ENCODE results near the gene RXRA.

The RXRA gene

DNA sequence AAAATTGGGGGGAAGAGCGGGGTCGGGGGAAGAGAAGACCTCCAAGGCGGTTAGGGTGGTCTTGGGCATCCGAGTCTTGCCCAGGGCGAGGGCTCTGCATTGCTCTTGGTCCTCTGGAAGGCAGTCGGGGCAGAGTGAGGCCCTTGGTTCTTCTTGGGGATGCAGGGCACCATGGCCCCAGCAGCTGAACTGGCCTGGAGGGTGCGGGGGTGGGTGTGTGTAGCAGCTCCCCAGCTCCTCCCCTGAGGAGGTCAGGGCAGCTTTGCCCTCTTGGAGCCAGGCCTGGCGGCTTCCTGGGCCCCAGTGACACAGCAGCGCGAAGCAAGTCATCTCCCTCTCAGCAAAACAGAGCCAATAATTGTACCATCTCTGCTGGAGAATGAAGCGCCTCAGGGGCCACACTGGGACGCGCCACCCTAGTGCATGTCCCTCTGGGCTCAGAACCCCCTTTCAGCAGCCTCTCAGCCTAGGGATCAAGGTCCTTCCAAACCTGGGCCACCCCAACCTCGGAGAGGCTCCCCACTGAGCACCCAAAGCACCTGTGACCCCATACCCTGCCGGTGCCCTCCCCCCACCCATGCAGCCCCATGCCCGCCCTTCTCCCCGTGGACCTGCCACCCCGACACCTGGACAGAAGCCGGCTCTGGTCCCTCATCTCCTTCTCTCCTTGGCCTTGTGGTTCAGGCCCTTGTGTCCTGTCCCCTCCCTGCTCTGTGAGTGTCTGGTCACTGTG, 10.4 kb upstream of the RXRA start:
- TF ChIP-seq SPI1 (IDR thresholded peaks at IDR 0.05; ENCODE audit: low read depth, low read length) (no peak), POLR2AphosphoS5 (IDR thresholded peaks at IDR 0.05; ENCODE audit: low read depth, low read length) (no peak), TAF1 (IDR thresholded peaks at IDR 0.05; ENCODE audit: low read depth, low read length) (no peak), POU2F2 (IDR thresholded peaks at IDR 0.05; ENCODE audit: low read depth, low read length) (no peak), PAX5 (IDR thresholded peaks at IDR 0.05; ENCODE audit: insufficient read depth, low read length, severe bottlenecking) (no peak), POLR2A (IDR thresholded peaks at IDR 0.05; ENCODE audit: low read depth, low read length) (no peak)
- no peak for FAIRE-seq
- DNase-seq (ENCODE audit: insufficient read length, low spot score) = no peak

DNA sequence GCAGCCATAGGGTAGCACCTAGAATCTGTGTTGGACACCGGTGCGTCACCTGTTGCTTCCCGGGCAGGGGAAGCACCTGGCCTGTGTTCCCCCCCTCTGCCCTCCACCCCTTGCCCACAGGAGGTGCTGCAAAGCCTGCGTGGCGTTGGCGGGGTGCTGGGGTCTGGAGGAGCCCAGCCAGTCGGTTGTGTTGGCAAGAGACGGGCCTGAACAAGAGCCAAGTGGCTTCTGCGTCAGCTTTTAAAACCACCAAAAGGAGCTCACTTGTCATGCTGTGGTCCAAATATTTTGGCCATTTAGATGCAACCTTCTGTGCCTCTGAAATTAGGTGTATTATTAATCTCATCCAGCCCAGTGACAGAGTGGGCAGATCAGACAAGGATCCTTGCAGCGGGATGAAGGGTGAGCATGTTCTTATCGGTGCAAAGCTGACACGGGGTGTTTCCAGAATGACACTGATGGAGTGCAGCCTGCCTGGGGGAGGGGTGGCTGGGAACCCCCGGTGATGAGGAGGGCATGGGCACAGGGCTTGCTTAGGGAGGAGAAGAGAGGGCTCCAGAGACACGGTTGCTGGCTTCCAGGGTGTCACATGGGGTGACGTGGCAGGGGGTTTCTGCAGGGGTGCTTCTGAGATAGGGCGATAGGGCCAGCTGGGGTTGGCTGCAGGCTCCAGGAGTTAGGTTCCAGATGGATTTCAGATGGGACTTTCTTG, 9.7 kb upstream of the RXRA start:
- no peak for TF ChIP-seq POU2F2 (IDR thresholded peaks at IDR 0.05; ENCODE audit: low read depth, low read length)
- no peak for TF ChIP-seq TAF1 (IDR thresholded peaks at IDR 0.05; ENCODE audit: low read depth, low read length)
- TF ChIP-seq SPI1 (IDR thresholded peaks at IDR 0.05; ENCODE audit: low read depth, low read length) = no peak
- no peak for TF ChIP-seq PAX5 (IDR thresholded peaks at IDR 0.05; ENCODE audit: insufficient read depth, low read length, severe bottlenecking)
- DNase-seq (ENCODE audit: insufficient read length, low spot score) = no peak
- FAIRE-seq = no peak

DNA sequence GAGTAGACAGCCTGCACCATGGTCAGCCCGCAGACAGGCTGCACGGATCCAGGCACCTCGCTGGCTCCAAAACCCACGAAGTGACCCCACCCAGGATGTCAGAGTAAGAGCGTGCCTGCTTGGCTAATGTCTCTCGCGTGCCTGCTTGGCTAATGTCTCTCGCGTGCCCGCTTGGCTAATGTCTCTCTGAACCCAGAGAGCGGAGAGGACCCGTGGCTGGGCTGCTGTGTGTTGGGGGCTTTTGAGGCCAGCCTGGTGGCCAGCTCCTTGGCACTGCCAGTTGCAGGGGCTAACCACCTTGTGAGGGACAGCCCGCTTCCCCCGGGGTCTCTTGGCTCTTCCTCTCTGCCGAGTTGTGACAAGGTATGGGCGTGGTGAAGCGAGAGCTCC, 8.9 kb upstream of the RXRA start:
- FAIRE-seq (no peak), DNase-seq (ENCODE audit: insufficient read length, low spot score) (no peak)
- TF ChIP-seq POLR2A (IDR thresholded peaks at IDR 0.05; ENCODE audit: low read depth, low read length) (no peak), SPI1 (IDR thresholded peaks at IDR 0.05; ENCODE audit: low read depth, low read length) (no peak), TAF1 (IDR thresholded peaks at IDR 0.05; ENCODE audit: low read depth, low read length) (no peak), POU2F2 (IDR thresholded peaks at IDR 0.05; ENCODE audit: low read depth, low read length) (no peak), POLR2AphosphoS5 (IDR thresholded peaks at IDR 0.05; ENCODE audit: low read depth, low read length) (no peak), PAX5 (IDR thresholded peaks at IDR 0.05; ENCODE audit: insufficient read depth, low read length, severe bottlenecking) (no peak)

DNA sequence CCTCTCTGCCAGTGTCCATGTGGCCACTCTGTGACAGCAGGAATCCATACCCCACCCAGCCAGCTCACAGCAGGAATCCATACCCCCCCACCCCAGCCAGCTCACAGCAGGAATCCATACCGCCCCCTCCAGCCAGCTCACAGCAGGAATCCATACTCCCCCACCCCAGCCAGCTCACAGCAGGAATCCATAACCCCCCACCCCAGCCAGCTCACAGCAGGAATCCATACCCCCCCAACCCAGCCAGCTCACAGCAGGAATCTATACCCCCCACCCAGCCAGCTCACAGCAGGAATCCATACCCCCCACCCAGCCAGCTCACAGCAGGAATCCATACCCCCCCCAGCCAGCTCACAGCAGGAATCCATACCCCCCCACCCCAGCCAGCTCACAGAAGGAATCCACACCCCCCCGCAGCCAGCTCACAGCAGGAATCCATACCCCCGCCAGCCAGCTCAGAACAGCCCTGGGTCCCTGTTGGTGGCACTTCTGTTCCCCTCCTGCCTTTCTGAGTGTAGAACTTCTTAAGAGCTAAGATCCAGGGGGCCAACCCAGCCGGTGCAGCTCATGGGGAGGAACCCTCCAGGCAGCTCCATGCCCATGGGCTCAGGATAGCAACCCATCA, 8.4 kb upstream of the RXRA start:
- TF ChIP-seq SPI1 (IDR thresholded peaks at IDR 0.05; ENCODE audit: low read depth, low read length) = no peak
- no peak for TF ChIP-seq POU2F2 (IDR thresholded peaks at IDR 0.05; ENCODE audit: low read depth, low read length)
- no peak for TF ChIP-seq POLR2A (IDR thresholded peaks at IDR 0.05; ENCODE audit: low read depth, low read length)
- no peak for DNase-seq (ENCODE audit: insufficient read length, low spot score)
- no peak for FAIRE-seq

DNA sequence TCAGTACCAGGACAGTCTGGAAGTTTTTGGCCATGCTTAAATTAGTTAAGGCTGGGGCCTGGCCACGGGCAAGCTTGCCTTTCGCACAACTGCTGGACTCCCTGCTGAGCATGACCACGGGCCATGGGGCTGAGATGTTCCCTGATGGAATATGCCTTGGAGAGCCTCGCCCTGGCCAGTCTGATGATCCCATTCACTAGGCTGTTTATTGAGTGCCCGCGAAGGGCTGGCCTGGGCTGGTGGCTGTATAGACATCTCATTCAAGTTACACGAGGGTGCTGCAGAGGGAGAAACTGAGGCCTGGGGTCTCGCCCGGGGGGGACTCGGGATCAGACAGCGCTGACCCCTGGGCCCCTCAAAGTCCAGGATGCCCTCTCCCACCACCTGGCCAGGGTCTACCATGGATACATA, 7.8 kb upstream of the RXRA start:
- no peak for FAIRE-seq
- TF ChIP-seq PAX5 (IDR thresholded peaks at IDR 0.05; ENCODE audit: insufficient read depth, low read length, severe bottlenecking) (no peak), SPI1 (IDR thresholded peaks at IDR 0.05; ENCODE audit: low read depth, low read length) (no peak), POLR2A (IDR thresholded peaks at IDR 0.05; ENCODE audit: low read depth, low read length) (no peak), POU2F2 (IDR thresholded peaks at IDR 0.05; ENCODE audit: low read depth, low read length) (no peak), TAF1 (IDR thresholded peaks at IDR 0.05; ENCODE audit: low read depth, low read length) (no peak), POLR2AphosphoS5 (IDR thresholded peaks at IDR 0.05; ENCODE audit: low read depth, low read length) (no peak)
- DNase-seq (ENCODE audit: insufficient read length, low spot score) = no peak

DNA sequence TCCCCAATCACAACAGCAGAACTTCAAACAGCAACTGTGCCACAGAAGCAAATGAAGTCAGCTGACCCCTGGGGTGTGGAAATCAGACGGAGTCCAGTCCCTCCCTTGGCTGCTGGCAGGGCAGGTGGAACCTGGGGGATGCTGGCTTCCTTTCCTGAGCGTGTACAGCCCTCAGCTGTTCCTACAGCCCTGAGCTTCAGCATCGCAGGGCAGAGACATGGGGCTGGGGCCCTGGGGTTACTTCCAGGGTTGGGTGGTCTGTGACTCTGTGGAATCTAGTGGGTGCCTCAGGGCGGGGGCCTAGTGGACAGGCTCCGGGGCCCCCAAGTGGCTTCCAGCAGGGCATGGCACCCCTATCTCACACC, 7.3 kb upstream of the RXRA start:
- no peak for DNase-seq (ENCODE audit: insufficient read length, low spot score)
- no peak for FAIRE-seq
- TF ChIP-seq PAX5 (IDR thresholded peaks at IDR 0.05; ENCODE audit: insufficient read depth, low read length, severe bottlenecking) = no peak
- TF ChIP-seq POU2F2 (IDR thresholded peaks at IDR 0.05; ENCODE audit: low read depth, low read length) = no peak
- no peak for TF ChIP-seq POLR2AphosphoS5 (IDR thresholded peaks at IDR 0.05; ENCODE audit: low read depth, low read length)
- no peak for TF ChIP-seq TAF1 (IDR thresholded peaks at IDR 0.05; ENCODE audit: low read depth, low read length)
- no peak for TF ChIP-seq POLR2A (IDR thresholded peaks at IDR 0.05; ENCODE audit: low read depth, low read length)
- no peak for TF ChIP-seq SPI1 (IDR thresholded peaks at IDR 0.05; ENCODE audit: low read depth, low read length)

DNA sequence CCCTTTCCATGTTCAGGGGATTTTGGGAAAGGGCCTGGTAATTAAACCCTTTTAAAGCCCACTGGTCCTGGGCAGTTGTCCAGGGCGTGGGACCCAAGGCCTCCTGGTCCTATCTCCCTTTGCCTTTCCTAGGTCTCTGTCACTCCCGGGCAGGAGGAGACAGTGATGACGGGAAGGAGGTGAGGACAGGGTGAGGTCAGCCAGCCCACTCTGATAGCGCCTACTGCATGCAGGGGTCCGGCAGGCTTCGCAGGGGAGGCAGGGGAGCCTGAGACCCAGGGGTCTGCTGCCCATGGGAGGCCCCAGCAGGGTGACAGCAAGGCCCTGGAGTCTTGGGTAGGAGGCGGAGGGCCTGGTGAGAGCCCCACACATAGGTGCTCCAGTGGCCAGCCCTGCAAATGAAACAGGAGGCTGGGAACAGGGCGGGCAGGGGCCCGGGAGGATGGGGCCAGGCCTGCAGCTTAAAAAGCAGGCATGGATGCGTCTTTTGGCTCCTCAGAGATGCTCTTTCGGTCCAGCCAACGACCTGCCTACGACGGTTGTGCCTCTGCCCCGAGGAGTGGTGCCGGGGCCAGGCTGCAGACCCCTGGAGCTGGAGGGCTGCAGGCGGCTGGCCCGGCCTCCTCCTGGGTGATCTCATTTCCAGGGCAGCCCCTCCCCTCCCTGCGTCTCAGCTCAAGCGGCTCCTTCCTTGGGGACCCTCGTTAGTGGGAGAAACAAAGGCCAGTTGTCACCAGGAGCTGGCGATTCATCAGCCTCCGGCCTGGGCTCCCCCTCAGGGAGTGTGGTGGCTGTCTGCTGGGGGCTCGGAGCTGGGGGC, 6.7 kb upstream of the RXRA start:
- FAIRE-seq = no peak

DNA sequence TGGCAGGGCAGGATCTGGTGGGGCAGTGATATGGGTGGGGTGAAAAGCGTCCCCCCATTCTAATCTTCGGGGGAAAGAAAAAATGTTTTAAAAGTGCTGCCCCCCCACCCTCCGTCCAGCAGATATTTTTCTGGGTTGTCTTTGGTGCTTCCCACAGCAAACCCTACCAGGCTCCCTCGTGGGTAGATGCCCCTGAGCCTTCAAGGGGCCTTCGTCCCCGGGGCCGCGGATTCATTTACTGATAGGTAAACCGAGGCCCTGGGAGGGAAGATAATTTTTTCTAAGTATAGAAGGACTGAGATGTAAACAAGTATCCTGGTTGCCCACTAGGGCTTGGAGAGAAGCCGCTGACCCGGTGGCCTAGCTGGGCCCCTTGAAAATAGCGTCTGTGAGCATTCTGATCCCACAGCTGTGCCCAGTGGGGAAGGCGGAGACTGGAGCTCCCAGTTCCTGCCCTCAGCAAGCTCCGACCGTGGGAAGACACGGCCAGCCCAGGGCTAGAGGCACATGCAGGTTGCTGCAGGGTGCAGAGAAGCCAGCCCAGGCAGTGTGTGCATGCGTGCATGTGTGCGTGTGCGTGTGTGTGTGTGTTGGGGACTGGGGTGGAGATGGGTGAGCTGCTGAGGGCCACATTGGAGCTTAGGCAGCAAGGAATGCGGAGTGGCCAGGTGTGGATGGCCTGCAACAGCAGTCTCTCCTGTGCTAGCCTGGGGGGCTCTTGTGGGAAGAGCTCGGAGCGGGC, 6.0 kb upstream of the RXRA start:
- FAIRE-seq = no peak
- no peak for DNase-seq (ENCODE audit: insufficient read length, low spot score)
- no peak for TF ChIP-seq POU2F2 (IDR thresholded peaks at IDR 0.05; ENCODE audit: low read depth, low read length)
- TF ChIP-seq SPI1 (IDR thresholded peaks at IDR 0.05; ENCODE audit: low read depth, low read length) = no peak
- no peak for TF ChIP-seq POLR2AphosphoS5 (IDR thresholded peaks at IDR 0.05; ENCODE audit: low read depth, low read length)
- TF ChIP-seq TAF1 (IDR thresholded peaks at IDR 0.05; ENCODE audit: low read depth, low read length) = no peak
- TF ChIP-seq POLR2A (IDR thresholded peaks at IDR 0.05; ENCODE audit: low read depth, low read length) = no peak
- TF ChIP-seq PAX5 (IDR thresholded peaks at IDR 0.05; ENCODE audit: insufficient read depth, low read length, severe bottlenecking) = no peak

More for the DNA sequence above, 6.7 kb upstream of the RXRA start:
- no peak for DNase-seq (ENCODE audit: insufficient read length, low spot score)
- no peak for TF ChIP-seq POLR2A (IDR thresholded peaks at IDR 0.05; ENCODE audit: low read depth, low read length)
- TF ChIP-seq SPI1 (IDR thresholded peaks at IDR 0.05; ENCODE audit: low read depth, low read length) = no peak
- TF ChIP-seq POU2F2 (IDR thresholded peaks at IDR 0.05; ENCODE audit: low read depth, low read length) = no peak
- TF ChIP-seq PAX5 (IDR thresholded peaks at IDR 0.05; ENCODE audit: insufficient read depth, low read length, severe bottlenecking) = no peak
- TF ChIP-seq TAF1 (IDR thresholded peaks at IDR 0.05; ENCODE audit: low read depth, low read length) = no peak
- TF ChIP-seq POLR2AphosphoS5 (IDR thresholded peaks at IDR 0.05; ENCODE audit: low read depth, low read length) = no peak

Data from GM12891 (cell line).